Left ventricle myocardium inferior (tissue), 1 donor: ENCODE results near the gene SORCS1. TPM values are rescaled to one million over a fixed set of nuclear protein-coding genes. Genes with fewer than 3 reads are reported as not detected.

Experiments used
- DNase-seq: peaks from one replicate; pipeline ENCODE4 v3.0.0-alpha.2; 2020
- H3K27ac ChIP-seq: fragments of 200-600 bp; replicated peaks from 2 replicates; pipeline ENCODE4 v1.8.0; 2021
- H3K27me3 ChIP-seq: fragments of 200-600 bp; 2 replicates; pipeline ENCODE4 v1.8.0; 2021; ENCODE audit warnings: low read depth
- H3K36me3 ChIP-seq: fragments of 200-600 bp; 2 replicates; pipeline ENCODE4 v1.8.0; 2021
- H3K4me1 ChIP-seq: fragments of 200-600 bp; 2 replicates; pipeline ENCODE4 v1.8.0; 2021
- H3K4me3 ChIP-seq: fragments of 200-600 bp; 2 replicates; pipeline ENCODE4 v1.8.0; 2021; ENCODE audit warnings: mild to moderate bottlenecking, moderate library complexity
- H3K9me3 ChIP-seq: fragments of 200-600 bp; replicated peaks from 2 replicates; pipeline ENCODE4 v1.8.0; 2021
- CTCF ChIP-seq: fragments of 200-600 bp; IDR thresholded peaks from 2 replicates; pipeline ENCODE4 v1.8.0; 2021; ENCODE audit warnings: antibody characterized with exemption, mild to moderate bottlenecking, borderline replicate concordance
- intact Hi-C: fragments of 100-400 bp; cut with micrococcal nuclease; formaldehyde crosslinking; loops from one replicate; pipeline ENCODE4 v1.11.0; 2022
- total RNA-seq: library from RNA; stranded (reverse); fragmentation: NEBNext Ultra II Directional; extraction: Animal tissue kit (Norgen Biotek cat#: 25700); gene quantifications from one replicate; pipeline ENCODE4 v1.2.1, GENCODE V29; 2021
- donor health status: DM: no; HTN: yes; CAD: no; lungs with severe emphysema.

The SORCS1 gene
- total RNA-seq, 1 donor from 2014 or later, result 2.9 TPM

GRCh38 chr10:106820579-106820978, 343.9 kb downstream of the SORCS1 start:
- H3K36me3 ChIP-seq, result no peaks in the 10 kb centered on the region
- H3K27ac ChIP-seq, result no peak overlapping the region
- H3K4me3 ChIP-seq, result no peak overlapping the region
- TF ChIP-seq CTCF, result no peak
- intact Hi-C loops, result no loop called here
- DNase-seq, result no peak
- peaks cover 2% of the 10 kb centered on the region for H3K4me1 ChIP-seq
- no peaks in the 10 kb centered on the region for H3K9me3 ChIP-seq
- peaks cover 5% of the 10 kb centered on the region for H3K27me3 ChIP-seq

- no peaks in the 10 kb centered on the region for H3K36me3 ChIP-seq
- DNase-seq, result no peak
- intact Hi-C loops, result no loop called here
- no peak for TF ChIP-seq CTCF
- no peaks in the 10 kb centered on the region for H3K9me3 ChIP-seq
- peaks cover 5% of the 10 kb centered on the region for H3K27me3 ChIP-seq
- no peak overlapping the region for H3K4me3 ChIP-seq
- H3K27ac ChIP-seq, result no peak overlapping the region
- H3K4me1 ChIP-seq, result no peaks in the 10 kb centered on the region
Observed at GRCh38 chr10:106819490-106819889, 345.0 kb downstream of the SORCS1 start.

GRCh38 chr10:106816318-106817085, 348.0 kb downstream of the SORCS1 start:
- Histone ChIP-seq H3K27me3 (no peaks in the 10 kb centered on the region), H3K9me3 (no peaks in the 10 kb centered on the region), H3K27ac (no peak overlapping the region), H3K4me1 (no peaks in the 10 kb centered on the region), H3K4me3 (no peak overlapping the region), H3K36me3 (no peaks in the 10 kb centered on the region)
- no peak for DNase-seq
- no peak for TF ChIP-seq CTCF
- intact Hi-C loops, result no loop called here

GRCh38 chr10:106815427-106816043, 349.0 kb downstream of the SORCS1 start:
- no peak for DNase-seq
- Histone ChIP-seq H3K27ac (no peak overlapping the region), H3K27me3 (no peaks in the 10 kb centered on the region), H3K4me1 (no peaks in the 10 kb centered on the region), H3K36me3 (no peaks in the 10 kb centered on the region), H3K9me3 (no peaks in the 10 kb centered on the region), H3K4me3 (no peak overlapping the region)
- TF ChIP-seq CTCF, result no peak
- intact Hi-C loops, result no loop called here

GRCh38 chr10:106804992-106805582, 359.4 kb downstream of the SORCS1 start:
- DNase-seq, result no peak
- H3K9me3 ChIP-seq, result no peaks in the 10 kb centered on the region
- no peak overlapping the region for H3K27ac ChIP-seq
- H3K4me3 ChIP-seq, result no peak overlapping the region
- H3K27me3 ChIP-seq, result no peaks in the 10 kb centered on the region
- intact Hi-C loops, result no loop called here
- no peak for TF ChIP-seq CTCF
- no peaks in the 10 kb centered on the region for H3K4me1 ChIP-seq
- H3K36me3 ChIP-seq, result no peaks in the 10 kb centered on the region
